AG10803 (cell line): ENCODE results near the gene DPP6.

ENCODE experiments used
- DNase-seq: peaks from one replicate; pipeline ENCODE4 v3.0.0; 2010; ENCODE audit warnings: low read depth
- H3K4me3 ChIP-seq: 2 replicates; pipeline ENCODE4 v1.5.1; 2011; ENCODE audit warnings: mild to moderate bottlenecking, low read length, control low read depth
- CTCF ChIP-seq: conservative IDR thresholded peaks from 2 replicates; pipeline ENCODE4 v1.5.1; 2011; ENCODE audit warnings: mild to moderate bottlenecking, low read length, control low read depth, inconsistent platforms

Gene DPP6

GRCh38 chr7:154903083-154903731 lies 851.0 kb downstream of the DPP6 start:
- no peak for TF ChIP-seq CTCF
- H3K4me3 ChIP-seq: no peak overlapping the region
- DNase-seq: no peak

DNA sequence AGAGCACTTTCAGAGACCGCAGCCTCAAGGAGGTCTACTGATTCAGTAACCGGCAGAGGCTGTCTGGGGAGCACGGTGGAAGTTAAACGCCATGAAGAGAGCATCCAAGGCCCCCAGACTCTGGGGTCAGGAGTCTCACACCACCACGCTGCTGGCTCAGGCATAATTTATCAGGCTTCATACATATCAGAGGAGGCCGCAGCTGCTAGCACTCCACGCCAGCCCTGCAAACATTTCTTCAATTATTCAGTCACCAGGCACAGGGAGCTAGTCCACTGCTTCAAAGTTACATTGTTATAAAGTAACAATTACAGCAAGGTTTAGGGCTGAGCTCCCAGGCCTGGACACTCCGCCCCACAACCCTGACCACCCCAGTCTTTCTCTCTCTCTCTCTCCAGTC lies 852.9 kb downstream of the DPP6 start:
- no peak overlapping the region for H3K4me3 ChIP-seq
- no peak for DNase-seq
- TF ChIP-seq CTCF: no peak

GRCh38 chr7:154905615-154906014 lies 853.4 kb downstream of the DPP6 start:
- no peak overlapping the region for H3K4me3 ChIP-seq
- no peak for TF ChIP-seq CTCF
- no peak for DNase-seq

GRCh38 chr7:154906201-154906600 lies 854.0 kb downstream of the DPP6 start:
- no peak overlapping the region for H3K4me3 ChIP-seq
- DNase-seq: no peak
- no peak for TF ChIP-seq CTCF

GRCh38 chr7:154906736-154907355 lies 854.6 kb downstream of the DPP6 start:
- H3K4me3 ChIP-seq: no peak overlapping the region
- TF ChIP-seq CTCF: no peak
- no peak for DNase-seq

GRCh38 chr7:154907651-154908620 lies 855.7 kb downstream of the DPP6 start:
- DNase-seq: no peak
- no peak overlapping the region for H3K4me3 ChIP-seq
- no peak for TF ChIP-seq CTCF
